ENCODE results near the gene PRDX3.

- no peak for TF ChIP-seq EZH2phosphoT487 (IDR thresholded peaks at IDR 0.05; ENCODE audit: borderline replicate concordance, low read depth, low read length)
- no peak for TF ChIP-seq CTCF (conservative IDR thresholded peaks at IDR 0.05; ENCODE audit: low read length)
Measured at GRCh38 chr10:119153661-119154060, 25.0 kb downstream of the PRDX3 start.
